HG02763 (cell line): ENCODE measurements around the gene COX20.
A peak's percentile ranks its signal among the peaks of the same experiment; 100 is the strongest.
"Not testable (repeated sequence)": the region's sequence is repeated elsewhere in the genome, so short reads cannot be mapped to it uniquely, and the experiment has no call there.

Experiments
- ATAC-seq: cut with Tn5 transposase; IDR thresholded peaks from one replicate; pipeline ENCODE4 v1.9.1; 2021; ENCODE audit warnings: mild to moderate bottlenecking, moderate library complexity; ENCODE audit not compliant: unreplicated experiment

Gene COX20

GRCh38 chr1:244821134-244821533 lies 14.3 kb upstream of the COX20 start:
- no peak for ATAC-seq

DNA sequence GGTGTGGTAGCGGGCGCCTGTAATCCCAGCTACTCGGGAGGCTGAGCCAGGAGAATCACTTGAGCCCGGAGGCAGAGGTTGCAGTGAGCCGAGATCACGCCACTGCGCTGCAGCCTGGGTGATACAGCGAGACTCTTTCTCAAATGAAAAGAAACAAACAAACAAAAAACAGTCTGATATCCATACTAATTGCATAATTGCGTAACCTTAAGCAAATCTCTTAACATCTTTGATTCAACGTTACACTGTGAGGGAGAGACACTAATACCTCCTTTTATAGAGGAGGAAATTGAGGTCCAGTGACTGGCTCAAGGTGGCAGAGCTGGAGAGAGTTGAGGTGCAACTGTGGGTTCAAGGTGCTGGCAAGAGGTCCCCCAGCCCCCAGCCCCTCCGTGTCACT lies 12.6 kb upstream of the COX20 start:
- no peak for ATAC-seq

DNA sequence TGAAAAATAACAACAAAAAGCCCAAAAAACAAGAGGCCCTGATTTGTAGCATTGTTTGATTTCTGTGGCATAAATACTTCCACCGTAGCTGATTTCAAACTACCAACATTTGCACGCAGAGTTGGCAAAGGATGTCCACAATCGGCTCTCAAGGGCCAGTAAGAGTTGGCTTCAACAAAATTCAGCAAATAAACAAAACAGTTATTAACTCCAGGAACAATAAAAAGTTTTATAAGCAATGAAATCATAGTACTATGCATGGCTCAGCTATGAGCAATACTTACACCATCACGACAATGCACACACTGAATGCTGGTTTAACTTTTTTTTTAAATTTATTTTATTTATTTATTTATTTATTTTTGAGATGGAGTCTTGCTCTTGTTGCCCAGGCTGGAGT lies 8.7 kb upstream of the COX20 start:
- no peak for ATAC-seq

GRCh38 chr1:244830639-244831038 lies 4.8 kb upstream of the COX20 start:
- no peak for ATAC-seq

DNA sequence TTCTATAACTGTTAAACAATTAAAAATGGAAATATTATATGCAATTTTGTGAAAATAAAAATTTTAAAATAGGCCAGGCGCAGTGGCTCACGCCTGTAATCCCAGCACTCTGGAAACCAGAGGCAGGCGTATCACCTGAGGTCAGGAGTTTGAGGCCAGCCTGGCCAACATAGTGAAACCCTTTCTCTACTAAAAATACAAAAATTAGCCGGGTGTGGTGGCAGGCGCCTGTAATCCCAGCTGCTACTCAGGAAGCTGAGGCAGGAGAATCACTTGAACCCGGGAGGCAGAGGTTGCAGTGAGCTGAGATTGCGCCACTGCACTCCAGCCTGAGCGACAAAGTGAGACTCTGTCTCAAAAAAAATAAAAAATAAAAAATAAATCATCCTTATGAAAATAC lies 2.2 kb upstream of the COX20 start:
- ATAC-seq: not testable (repeated sequence)

GRCh38 chr1:244833734-244834542 lies 1.5 kb upstream of the COX20 start:
- no peak for ATAC-seq

DNA sequence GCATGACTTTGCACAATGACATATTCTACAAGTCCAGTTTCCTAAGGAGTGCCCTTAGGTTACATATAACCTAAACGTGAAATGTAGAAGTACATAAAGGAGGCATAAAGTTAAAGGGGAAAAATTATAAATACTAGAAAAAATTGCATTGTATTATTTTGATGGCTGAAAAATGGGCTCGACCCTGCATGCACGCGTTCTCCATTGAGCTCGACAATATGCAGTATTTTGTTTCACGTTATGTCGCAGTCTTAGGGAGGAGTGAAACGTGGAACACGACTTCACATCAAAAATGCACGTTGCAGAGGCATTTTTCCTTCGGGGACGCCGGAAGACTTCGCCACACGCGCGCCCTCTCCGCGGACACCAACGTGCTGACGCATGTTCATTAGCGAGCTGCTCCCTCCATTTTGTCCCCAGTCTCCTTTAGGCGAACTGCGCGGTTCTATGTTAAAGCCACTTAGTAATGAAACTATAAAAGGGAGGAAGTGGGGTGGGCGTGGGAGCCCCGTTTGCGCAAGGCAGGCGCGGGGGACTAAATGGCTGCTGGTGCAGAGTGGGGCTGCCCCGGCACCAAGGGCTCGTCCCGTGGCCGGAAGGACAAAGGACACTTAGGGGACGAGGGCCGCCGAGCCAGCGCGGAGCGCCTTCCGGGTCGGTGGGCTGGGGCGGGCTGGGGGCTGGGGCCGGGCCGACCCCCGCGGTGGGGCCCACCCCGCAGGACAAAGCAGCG lies 749 bp upstream of the COX20 start:
- peak; percentile 60 for ATAC-seq

- ATAC-seq: no peak
Observed at GRCh38 chr1:244836135-244836521, 670 bp downstream of the COX20 start.

- ATAC-seq: no peak
Observed at GRCh38 chr1:244836584-244836983, 1.1 kb downstream of the COX20 start.

DNA sequence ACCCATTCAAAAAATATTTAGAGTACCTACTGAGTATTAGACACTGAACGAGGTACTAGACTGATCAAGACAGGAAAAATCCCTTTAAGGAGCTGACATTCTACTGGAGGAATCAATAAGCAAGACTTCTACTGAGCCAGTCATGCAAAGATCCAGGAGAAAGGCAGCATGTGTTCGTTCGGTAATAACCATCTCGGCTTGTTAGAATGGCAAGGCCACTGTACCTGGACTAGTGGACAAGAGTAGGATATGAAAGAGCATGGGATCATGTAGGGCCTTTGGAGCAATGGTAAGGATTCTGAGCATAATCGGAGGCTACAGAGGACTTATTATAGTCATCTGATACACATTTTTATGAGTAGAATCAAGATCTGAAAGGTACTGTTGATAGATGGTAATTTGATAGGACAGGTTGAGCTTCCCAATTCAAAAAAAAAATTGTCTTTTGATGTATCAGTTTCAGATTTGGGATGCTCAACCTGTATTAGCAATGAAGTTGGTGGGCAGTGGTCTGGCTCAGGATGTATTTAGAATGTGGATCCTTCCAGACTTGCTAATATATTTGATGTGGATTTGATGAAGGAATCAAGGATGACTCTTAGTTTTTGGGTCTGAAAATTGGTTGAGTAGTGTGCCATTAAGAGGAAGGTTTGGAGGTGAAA lies 2.3 kb downstream of the COX20 start:
- ATAC-seq: no peak

DNA sequence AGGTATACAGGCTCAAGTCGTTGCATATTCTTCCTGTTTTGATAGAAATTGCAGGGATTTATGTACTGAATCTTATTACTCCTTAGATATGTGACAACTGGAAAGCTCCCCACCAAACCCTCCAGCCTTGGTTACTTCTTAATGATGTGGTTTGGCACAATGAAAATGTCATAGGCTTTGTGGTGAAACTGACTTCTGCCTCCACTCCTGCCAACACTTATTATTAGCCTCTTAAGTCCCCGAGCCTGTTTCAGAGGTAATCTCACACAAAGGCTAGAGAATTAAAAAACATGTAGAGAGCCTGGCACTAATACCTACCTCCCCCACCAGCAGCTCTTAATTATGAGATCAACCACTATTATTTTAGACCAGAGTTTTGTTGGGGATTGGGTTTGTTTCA lies 4.2 kb downstream of the COX20 start:
- ATAC-seq: no peak

DNA sequence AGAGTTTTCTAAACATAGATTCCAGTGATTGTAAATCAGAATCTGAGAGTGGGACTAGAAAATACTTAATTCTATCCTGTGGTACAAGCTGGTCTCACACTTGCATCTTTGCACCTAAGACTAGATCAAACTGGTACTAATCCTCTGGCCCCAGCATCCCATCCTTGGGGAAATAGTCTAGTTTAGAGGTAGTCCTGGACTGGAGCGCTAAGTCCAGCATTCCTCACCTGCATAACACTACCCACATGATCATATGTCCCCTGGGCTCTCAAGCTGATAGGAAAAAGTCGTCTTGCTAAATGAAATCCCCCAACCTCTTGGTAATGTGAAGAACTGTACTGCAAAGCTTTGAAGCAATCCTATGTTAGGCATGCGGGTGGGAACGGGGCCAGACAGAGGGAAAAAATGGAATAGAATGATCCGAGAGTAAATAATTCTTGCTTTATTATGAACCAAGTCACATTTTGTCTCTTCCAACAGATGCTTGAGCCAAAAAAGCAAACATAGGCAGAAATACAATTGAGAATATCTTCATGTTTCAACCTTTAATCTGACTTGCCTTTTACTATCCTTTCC lies 4.8 kb downstream of the COX20 start:
- no peak for ATAC-seq

DNA sequence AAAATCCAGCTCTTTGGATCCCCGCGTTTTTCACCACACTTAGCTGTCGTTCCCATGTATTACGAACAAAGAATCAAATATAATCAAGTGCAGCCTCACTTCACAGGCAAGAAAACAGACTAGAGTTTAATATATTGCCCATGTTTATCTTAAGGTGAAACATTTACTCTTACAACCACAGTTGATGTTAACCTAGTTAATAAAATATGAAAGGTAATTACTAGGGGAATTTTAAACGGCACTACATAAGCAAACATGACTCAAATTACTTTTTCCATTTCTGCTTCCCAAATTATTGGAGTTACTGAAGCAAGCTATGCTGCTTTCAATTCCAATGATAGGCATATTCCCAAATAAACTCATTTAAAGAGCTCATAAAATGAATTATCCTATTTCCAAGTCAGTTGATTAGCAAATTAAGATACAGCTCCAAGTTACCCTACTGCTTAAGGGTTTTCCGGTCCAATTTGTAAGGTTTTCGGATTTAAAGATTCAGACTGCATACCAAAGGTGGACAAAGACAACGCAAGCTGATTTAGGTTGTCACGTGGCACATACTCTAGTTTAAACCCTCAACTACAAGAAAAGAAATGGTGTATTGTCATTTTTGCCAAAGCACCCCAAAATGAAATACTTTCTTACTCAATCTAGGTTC lies 5.9 kb downstream of the COX20 start:
- ATAC-seq: no peak

- no peak for ATAC-seq
Observed at GRCh38 chr1:244843148-244843978, 7.9 kb downstream of the COX20 start.

GRCh38 chr1:244844155-244845121 lies 9.0 kb downstream of the COX20 start:
- ATAC-seq: no peak

- ATAC-seq: no peak
Observed at GRCh38 chr1:244846653-244847052, 11.2 kb downstream of the COX20 start.

- ATAC-seq: no peak
Observed at GRCh38 chr1:244849189-244849866, 13.9 kb downstream of the COX20 start.

DNA sequence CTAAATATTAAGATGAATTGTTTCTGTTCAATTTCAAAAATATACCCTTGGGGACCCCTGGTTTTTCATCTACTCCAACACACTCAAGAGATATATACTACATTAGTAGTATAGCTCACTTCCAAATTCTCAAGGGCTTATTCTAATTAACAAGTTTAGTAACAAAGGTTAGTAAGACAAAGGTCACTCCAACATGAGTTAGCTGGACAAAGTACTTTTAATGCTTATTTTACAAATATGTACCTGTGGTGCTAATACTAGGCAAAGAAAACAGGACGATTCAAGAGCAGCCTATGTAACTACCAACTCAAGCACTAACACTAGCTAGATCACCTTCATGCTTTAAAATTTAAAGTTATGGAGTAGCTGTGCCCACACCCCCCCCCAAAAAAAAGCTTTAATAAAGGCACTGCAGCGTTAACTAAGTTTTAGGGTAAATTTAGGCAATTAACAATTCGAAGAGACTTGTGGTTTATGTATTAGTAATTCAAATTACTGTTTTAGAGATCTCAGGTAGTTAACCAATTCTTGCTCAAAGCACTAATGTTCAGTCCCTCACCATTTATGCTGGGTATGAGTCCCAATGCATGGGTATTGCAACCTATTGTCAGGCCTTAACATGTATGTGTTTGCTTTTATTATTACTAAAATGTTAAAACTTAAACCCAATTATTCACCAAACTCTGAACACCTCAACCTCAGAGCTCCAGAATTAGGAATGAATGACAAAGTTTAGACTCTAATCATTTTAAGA lies 14.8 kb downstream of the COX20 start:
- no peak for ATAC-seq
